Measurements from ENCODE around the gene SDK1.

Gene SDK1

DNA sequence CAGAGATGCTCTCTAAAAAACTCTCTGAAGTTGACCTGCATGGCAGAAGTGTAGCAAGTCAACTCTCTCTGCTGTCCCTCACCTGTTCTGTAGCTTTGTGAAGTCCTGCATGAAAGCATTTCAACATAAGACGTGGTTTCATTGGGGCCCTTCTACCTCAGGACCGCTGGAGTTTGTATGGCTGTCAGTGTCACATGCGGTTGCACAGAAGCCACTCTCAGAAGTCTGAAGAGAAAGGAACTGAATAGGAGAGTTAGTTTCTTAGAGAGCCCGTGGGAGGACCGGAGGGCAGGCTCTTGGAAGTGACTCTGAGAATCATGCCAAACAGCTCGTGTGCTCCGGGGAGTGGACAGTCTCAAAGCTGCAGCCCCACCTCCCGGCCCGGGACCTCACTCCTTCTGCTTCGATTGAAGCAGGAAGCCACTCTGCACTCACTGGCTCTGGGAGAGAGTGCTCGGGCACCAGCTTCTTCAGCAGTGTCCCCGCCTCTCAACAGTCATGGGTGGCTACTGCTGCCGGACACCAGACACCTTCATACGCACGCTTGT, 486.7 kb downstream of the SDK1 start:
- no peak for DNase-seq (ENCODE audit: low read depth in 2 of 2)

DNA sequence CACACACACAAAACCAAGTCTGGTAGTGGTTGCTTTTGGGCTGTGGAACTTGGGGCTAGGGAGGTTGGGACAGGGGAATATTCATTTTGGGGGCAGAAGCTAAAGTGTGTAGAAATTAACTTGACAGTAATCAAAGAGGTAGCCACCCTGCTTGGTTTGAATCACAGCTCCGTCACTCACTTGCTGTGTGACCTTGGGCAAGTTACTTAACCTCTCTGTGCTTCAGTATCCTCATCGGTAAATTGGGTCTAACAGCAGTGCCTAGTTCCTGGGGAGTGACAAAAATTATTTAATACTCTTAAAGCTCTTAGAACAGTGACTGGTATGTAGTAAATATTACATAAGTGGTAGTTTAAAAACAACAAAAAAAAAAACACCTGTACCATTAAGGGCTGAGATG, 489.8 kb downstream of the SDK1 start:
- DNase-seq (ENCODE audit: low read depth in 2 of 2): no peak

DNA sequence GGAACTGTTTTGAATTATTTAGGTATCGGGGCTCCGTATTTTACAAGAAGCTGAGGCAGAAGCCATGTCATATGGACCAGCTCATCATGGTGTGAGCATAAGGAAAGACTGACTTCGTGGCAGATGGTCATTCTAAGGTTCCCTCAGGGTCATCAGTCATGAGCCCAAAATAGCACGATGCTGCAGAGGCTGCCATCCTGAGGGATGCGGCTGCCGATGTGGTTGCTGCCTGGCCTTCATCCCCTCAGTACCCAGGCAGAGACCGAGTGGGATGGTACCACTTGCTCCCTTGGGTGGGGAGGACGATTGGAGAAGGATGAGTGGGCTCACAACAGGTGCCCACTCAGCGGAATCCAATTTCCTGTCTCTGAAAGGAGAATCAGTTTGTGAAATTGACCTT, 490.3 kb downstream of the SDK1 start:
- no peak for DNase-seq (ENCODE audit: low read depth in 2 of 2)

DNA sequence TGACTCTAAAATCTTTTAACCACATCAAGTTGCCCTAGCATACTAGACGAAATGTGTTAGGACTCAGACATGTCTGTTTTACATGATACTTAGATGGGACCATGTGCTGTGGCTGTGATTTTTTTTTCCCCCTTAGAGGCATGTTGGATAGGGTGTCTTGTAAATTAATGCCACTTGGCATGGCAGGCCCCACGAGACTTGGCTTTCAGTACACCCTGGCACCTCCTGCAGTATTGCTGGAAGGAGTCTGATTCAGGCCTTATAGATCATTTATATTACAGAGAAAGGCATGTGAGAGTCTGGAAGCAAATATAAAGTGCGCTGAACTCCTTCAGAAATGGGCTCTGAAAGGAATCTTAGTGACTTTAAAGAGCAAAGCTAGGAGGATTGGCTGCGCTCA, 494.1 kb downstream of the SDK1 start:
- no peak for DNase-seq (ENCODE audit: low read depth in 2 of 2)

DNA sequence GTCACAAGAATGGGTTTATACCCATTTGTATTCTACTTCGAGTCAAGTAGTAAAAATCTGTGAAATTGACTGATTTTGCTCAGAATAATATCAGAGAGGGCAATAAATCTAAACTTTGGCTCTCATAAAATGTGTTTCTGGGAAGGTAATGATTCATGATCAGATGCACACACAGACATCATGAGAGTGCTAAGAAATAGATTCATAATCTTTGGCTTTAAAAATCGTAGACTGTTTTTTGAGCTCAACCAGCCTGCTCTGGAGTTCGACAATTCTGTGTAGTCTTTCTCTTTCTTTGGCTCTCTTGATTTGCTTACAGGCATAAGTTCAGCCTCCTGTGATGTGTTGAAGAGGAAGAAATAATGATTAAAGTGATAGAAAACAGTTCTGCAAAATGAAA, 494.7 kb downstream of the SDK1 start:
- DNase-seq (ENCODE audit: low read depth in 2 of 2): no peak

DNA sequence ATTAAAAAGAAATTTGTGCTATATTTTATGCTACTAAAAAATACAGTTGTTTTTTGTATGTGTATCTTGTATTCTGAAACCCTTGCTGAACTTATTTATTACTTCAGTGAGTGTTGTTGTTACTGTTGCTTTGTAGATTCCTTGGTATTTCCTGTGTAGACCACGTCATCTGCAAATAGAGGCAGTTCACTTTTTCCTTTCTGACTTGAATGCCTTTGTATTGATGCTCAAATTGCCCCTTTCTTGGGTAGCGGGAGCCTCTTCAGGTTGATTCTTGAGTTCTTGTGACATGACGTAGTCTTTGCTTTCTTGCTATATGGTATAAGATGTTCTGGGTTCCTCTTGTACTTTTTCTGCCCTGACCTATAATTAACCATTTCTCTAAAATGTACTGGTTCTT, 504.1 kb downstream of the SDK1 start:
- DNase-seq (ENCODE audit: low read depth in 2 of 2): no peak

DNA sequence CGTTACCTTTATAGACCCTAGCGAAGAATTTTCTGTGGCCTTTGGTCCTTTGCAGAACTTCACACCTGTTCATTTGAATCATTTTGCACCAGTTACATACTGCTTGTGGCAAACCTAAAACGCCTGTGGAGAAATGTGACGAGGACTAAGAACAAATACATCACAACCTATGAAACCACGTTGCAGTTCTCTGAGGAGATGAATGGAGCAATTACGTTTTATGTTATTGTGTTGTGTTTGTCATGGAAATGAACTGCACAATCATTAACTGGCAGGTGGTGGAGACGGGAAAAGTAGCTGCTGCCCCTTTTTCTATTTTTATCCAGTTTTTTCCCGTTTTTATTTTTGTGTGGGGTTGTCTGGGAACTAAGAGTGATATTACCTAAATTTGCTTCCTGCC, 505.5 kb downstream of the SDK1 start:
- DNase-seq (ENCODE audit: low read depth in 2 of 2): no peak

DNA sequence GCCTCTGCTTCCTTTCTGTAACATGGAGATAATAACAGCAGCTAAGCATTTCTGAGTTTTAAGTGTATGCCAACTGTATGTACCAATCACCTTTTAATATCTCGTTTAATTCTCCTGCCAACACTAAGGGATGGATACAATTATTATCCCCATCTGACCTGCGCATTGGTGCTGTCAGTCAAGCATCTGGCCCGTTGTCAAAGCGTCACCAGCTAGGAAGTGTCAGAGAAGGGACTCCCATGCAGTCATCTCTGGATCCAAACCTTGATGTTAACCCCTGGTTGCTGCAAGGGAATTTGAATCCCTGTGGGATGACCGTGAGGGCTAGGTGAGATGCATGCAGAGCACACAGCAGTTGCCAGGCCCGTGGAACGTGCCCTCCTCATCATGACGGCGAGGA, 506.8 kb downstream of the SDK1 start:
- DNase-seq (ENCODE audit: low read depth in 2 of 2): no peak

DNA sequence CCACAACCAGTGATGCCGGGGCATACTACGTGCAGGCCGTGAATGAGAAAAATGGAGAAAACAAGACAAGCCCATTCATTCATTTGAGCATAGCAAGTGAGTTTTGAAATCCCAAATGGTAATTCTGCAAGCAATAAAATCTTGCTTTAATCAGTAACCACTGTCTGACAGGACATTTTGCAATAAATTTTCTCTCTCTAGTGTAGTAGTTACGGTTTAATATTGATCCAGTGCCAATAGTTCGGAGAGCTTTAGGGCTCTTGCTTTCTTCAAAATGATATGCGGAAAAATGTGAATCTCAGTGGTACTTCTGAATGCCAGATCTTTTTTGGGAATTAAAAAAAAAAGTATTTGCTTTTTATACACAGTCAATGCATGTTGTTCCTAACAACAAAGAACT, 520.4 kb downstream of the SDK1 start:
- no peak for DNase-seq (ENCODE audit: low read depth in 2 of 2)

DNA sequence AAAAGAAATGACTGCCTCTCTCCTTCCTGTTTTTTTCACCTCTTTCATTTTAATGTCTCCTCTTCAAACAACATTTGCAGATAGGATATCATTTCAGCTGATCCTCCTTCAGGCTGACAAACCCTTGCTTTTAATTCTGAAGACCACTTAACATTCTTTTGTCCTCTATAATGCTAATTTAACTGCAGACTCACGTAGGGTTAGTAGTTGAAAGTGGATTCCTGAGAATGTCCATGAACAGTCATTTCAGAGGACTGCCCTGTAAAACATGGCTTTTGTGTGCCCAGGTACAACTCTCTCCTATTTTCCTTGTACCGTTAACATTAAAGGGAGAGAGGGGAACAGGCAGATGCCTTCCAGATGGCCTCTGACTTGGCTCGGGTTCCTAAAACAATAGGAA, 524.4 kb downstream of the SDK1 start:
- no peak for DNase-seq (ENCODE audit: low read depth in 2 of 2)

DNA sequence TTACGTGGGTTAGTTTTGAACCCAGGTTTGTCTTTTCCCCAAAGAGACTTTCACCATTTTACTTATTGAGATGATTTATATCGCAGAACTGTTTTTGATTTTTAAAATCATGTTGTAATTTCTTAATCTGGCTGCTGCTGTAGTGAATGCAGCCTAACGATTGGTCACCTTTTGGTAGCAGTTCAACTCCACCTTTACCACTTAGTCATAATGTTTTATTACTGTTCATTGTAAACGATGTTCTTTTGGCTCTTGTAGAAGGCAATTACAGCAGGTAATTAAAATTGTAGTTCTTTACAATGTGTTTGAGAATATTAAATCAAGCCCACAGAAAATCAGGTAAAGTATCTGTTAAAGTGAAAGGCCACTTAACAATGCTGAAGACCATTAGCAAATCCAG, 531.1 kb downstream of the SDK1 start:
- DNase-seq (ENCODE audit: low read depth in 2 of 2): no peak

DNA sequence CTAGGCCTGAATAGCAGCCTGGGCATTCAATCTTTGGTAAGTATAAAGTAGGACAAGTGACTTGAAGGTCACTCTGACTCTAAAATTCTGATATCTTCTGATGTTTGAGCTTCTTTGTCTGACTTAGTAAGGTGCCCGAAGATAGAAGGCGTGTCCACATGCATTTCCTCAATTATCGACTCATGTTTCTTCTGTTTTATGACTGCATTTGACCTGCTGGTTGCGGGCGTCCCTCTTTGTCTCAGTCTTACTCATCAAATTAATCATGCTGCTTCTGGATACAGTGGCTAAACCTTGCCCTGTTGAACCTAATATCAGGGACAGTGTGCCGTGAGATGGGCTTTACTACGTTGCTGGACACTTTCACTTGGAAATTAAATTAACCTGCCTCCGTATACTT, 534.1 kb downstream of the SDK1 start:
- DNase-seq (ENCODE audit: low read depth in 2 of 2): no peak

DNA sequence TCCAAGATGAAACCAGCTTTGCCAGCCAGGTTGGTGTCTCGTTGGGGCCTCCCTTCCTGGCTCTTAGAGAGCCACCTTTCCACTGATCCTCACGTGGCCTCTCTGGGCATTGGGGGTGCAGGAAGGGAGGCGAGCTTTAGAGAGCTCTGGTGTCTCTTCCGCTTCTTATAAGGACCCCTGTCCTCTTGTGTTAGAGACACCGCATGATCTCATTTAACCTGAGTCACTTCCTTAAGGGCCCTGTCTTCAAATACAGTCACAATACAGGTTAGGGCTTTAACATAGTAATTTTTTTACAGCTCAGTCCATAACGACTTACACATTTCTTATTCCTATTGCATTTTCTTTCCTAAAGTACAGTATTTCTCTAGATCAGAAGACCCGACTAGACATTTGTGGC, 535.8 kb downstream of the SDK1 start:
- no peak for DNase-seq (ENCODE audit: low read depth in 2 of 2)

DNA sequence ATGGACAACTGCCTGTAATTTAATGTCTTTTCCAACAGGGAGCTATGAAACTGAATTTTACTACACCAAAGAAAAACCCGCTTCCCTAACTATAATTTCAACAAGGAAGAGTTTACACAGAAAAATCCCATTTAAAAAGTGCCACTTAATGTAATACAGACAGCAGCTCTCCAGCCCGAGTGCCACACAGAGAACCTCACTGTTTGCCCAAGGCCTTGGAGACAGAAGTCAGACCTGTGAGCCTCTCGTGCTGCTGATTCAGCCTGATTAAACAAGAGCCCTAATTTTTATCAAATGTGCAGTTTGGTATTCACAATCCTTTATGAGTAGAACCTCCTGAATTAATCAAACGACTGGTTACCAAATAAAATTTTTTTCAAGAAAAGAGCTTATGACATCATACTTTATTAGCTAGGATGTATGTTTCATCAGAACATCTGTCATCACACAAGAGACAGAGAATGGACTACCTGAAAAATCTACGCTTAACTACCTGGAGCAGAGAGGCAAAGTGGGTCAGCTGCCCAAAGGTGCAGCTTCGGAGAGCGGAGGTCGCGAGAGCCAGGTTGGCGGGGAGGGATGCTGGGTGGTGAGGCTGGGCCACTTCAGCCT, 543.6 kb downstream of the SDK1 start:
- no peak for DNase-seq (ENCODE audit: low read depth in 2 of 2)

DNA sequence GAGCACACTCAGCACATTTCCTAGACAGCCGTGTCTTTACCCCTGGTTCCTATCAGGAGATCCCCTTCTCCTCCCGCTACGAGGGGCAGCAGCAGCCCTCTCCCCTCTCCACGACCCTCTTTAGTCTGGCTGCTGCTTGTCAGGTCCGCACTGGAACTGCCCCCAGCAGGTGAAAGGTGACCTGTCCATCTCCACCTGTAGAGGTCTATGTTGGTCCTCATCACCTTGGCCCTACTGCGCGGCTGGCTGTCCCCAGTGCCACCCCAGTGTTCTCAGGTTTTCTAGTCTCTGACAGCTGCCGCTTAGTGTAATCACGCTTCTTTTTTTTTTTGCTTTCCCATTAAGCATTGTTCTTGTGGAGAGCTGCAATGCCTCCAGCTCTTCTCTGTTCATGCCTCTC, 545.7 kb downstream of the SDK1 start:
- no peak for DNase-seq (ENCODE audit: low read depth in 2 of 2)

DNA sequence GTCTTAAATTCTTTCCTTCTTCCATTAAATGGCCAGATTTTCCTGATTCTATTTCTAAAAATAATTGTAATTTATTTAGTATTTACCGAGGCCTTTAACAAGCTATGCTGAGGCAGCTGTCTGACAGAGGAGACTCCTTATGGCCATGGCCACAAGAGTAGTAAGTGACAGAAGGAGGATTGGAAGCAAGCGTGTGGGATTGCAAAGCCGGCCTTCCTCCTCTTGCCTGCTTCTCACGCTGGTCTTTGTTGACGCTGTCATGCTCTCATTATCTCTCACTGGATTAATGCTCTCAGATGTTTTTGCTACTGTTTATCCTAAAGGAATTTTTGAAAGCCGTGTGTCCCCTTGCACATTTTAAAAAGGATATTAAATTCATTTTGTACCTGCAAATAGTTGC, 546.3 kb downstream of the SDK1 start:
- no peak for DNase-seq (ENCODE audit: low read depth in 2 of 2)

DNA sequence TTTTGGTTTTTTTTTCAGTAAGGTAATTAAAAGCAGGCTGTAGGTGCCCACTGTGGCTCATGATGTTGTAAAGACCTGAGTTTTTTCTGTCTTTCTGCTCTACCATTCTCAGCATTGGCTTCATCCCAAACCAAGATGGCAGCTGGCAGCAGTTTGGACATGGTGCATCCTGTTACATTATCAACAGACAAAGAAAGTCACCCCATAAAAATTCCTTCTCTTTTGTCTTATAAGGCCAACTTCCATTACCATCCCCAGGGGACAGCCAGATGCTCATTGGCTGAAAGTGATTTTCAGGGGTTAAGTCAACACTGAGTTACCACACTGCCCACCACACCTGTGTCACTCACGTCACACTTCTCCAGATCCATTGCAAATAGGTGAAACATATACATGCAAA, 558.4 kb downstream of the SDK1 start:
- DNase-seq (ENCODE audit: low read depth in 2 of 2): no peak

DNA sequence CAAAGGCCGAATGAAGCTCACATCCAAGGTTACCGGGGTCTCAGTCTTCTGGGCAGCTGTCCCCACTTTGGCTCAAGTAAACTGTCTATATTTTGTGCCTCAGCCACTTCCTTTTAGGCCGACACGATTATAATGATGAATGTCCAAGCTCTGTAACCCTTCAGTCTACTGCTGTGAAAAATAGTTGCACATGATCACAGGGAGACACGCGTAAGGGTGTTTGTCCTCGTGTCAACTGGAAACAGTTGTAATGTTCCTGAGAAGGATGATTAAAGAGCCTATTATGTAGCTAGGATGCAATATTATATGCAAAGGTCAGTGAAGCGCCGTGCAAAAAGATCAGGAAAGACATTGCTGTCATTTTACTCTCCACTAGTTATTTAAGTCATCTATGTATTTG, 559.9 kb downstream of the SDK1 start:
- no peak for DNase-seq (ENCODE audit: low read depth in 2 of 2)

DNA sequence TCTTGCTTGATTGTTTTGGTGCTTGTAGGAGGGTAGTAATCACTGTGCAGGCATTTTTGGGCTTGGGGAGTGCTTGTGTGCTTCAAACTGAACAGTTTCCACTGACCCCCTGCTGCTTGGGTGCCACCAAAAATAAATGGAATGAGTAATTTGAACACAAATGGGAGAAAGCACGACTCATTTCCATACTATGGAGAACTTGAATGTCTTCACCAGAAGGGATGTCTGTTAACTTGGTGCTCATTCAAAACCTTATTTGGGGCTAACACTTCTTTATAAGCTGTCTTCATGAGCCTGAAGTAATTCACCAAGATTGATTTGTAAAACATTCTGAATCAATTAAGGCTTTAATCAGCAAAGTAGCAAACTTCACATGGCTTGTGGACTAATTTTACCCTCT, 560.3 kb downstream of the SDK1 start:
- DNase-seq (ENCODE audit: low read depth in 2 of 2): no peak

DNA sequence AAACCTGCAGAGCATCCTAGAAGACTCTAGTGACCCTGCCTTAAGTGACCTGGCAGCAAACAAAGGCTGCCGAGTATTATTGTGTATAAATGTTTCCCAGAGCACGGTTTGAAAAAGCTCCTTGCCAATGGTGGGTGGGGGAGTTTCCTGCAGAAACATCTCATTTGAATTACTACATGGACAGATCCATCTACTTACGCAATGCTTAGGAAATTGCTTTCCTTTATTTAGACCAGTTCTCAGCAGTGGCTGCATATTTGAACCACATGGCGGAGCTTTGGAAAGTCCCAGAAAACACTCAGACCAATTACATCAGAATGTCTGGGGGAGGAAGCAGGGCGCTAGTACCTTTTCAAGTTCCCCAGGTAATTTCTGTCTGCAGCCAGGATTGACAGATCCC, 560.9 kb downstream of the SDK1 start:
- no peak for DNase-seq (ENCODE audit: low read depth in 2 of 2)

DNA sequence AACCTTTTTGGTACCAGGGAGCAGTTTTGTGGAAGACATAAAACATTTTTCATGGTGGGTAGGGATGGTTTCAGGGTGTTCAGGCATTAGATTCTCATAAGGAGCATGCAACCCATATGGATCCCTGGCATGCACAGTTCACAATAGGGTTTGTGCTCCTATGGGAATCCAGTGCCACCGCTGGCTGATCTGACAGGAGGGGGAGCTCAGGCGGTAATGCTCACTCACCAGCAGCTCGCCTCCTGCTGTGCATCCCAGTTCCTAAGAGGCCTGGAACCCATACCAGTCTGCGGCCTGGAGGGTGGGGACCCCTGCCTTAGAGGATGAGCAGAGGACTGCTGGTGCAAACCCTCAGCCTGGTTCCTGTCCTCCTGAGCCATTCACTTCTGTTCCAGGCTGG, 561.7 kb downstream of the SDK1 start:
- no peak for DNase-seq (ENCODE audit: low read depth in 2 of 2)

DNA sequence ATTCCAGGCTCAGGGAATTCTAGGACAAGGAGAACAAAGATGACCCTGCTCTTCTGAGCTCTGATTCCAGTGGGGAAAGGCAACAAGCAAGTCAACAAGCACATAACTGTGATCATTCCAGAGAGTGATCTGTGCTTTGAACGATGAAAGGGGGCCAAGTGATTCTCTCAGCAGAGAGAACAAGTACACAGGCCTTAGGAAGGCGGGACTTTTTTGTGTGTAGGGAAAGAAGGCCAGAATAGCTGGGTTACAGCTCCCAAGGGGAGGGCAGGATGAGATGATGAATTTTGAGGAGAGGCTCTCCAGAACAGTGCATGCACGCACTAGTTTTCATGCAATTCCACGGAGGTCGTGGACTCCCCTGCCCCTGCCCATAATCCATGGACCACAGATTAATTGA, 565.2 kb downstream of the SDK1 start:
- no peak for DNase-seq (ENCODE audit: low read depth in 2 of 2)

DNA sequence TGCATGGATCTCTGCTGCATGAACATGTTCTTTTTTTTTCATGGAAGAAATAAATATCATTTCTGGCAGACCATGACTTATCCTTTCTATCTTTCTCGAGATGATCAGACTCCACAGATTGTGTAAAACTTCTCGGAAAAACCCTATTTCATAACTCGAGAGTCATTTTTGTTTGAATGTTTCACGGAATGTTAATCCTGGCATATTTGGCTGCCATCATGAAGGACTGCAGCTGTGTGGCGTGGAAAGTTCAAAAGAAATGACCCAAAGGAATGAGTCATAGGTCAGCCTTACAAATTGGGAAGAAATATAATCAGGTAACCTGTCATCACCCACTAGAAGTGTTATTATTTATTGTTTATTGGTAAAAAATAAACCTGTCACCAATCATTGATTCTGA, 566.8 kb downstream of the SDK1 start:
- DNase-seq (ENCODE audit: low read depth in 2 of 2): no peak

DNA sequence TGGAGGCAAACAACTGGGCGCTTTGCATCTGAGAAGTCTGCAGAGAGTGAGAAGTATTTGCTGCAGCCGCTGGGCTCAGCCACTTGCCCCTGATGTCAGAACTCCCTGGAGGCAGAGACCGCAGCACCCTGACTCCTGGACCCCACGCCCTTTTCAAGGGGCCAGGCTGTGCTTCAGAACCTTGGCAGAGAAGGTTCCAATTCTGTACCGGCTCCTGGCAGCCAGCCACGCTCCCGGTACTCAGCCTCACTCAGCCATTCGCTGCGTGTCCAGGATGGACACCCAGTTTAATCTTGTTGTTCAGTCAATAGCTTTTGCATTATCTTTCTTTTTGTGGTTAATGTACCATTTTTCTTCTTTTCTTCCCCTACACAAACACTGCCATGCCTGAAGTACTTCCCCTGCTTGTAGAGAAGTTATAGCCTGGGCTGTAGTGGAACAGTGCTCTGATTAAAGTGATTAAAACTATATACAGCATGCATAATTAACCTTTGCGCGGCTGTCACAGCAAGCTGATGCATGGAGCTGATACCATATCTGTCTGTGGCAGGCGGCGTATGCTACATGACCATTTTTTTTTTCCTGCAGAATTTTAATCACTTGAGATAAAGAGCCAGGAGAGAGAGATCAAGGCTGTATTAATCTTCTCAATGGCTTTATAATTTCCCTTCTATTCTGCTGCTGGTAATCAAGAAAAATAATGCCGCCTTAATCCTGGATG, 578.5 kb downstream of the SDK1 start:
- DNase-seq (ENCODE audit: low read depth in 2 of 2): no peak

All from stimulated activated CD4-positive, alpha-beta T cell treated with anti-CD3 and anti-CD28 coated beads, Interleukin-12 subunit alpha, Interleukin-12 subunit beta, amount 100 ng/mL, for 24 hours (primary cell).